Right lobe of liver (tissue), 6 donors: ENCODE data around the gene JAZF1. TPM values are rescaled to one million over a fixed set of nuclear protein-coding genes. Genes with fewer than 3 reads are reported as not detected.

Experiments used
- ATAC-seq, 4 donors: fragments of 200-7000 bp; cut with Tn5 transposase; one replicate each; pipeline ENCODE4 v1.9.1; 2020; ENCODE audit warnings: mild to moderate bottlenecking in 4 of 4, moderate library complexity in 4 of 4
- DNase-seq, 3 donors: peaks; one replicate each; pipeline ENCODE4 v3.0.0-alpha.2; 2020
- H3K27ac ChIP-seq, 3 donors: fragments of 200-600 bp; one replicate each; pipeline ENCODE4 v1.8.0; 2022
- H3K27me3 ChIP-seq, 2 donors: fragments of 200-600 bp; one replicate each; pipeline ENCODE4 v1.8.0; 2022
- H3K36me3 ChIP-seq, 4 donors: fragments of 200-600 bp; sonication (generic) in 1 of 4; one replicate each; pipeline versions ENCODE4 v1.5.1 to v1.8.0; 2017 to 2022; ENCODE audit warnings: control low read depth in 1 of 4
- H3K4me1 ChIP-seq, 4 donors: fragments of 200-600 bp; sonication (generic) in 1 of 4; one replicate each; pipeline versions ENCODE4 v1.5.1 to v1.8.0; 2017 to 2022; ENCODE audit warnings: control low read depth in 1 of 4
- H3K4me3 ChIP-seq, 3 donors: fragments of 200-600 bp; one replicate each; pipeline ENCODE4 v1.8.0; 2022
- H3K9me3 ChIP-seq, 4 donors: fragments of 200-600 bp; sonication (generic) in 1 of 4; one replicate each; pipeline versions ENCODE4 v1.5.1 to v1.8.0; 2017 to 2022; ENCODE audit warnings: control low read depth in 1 of 4
- POLR2A ChIP-seq: fragments of 450-650 bp; IDR thresholded peaks from one replicate; pipeline ENCODE4 v1.6.1; 2017; ENCODE audit warnings: antibody characterized with exemption, mild to moderate bottlenecking
- WGBS: methylation state at CpG from one replicate; pipeline ENCODE4 v1.1.6; 2018; ENCODE audit warnings: low coverage, low lambda C conversion rate; ENCODE audit not compliant: insufficient coverage; ENCODE audit errors: missing lambda C conversion rate; 5-methylcytosine and 5-hydroxymethylcytosine counted together
- intact Hi-C, 2 donors: fragments of 100-400 bp; cut with DNase I; formaldehyde crosslinking; loops; one replicate each; pipeline versions ENCODE4 v1.11.2 to v1.14.1; 2022
- small RNA-seq, 2 experiments: library from RNA; depleted of rRNA; stranded (forward); fragments of <200 nt; gene quantifications; one replicate each; pipeline ENCODE3, GENCODE V24; 2016
- total RNA-seq, 6 experiments: library from RNA; depleted of rRNA in 2 of 6; stranded (reverse); fragments of >200 nt in 2 of 6; fragmentation: NEBNext Ultra II Directional in 3 of 6; extraction: Animal tissue kit (Norgen Biotek cat#: 25700) in 3 of 6; gene quantifications; one replicate each; pipeline versions ENCODE4 v1.1.0 to v1.2.4, GENCODE V29; 2016 to 2023
- TF ChIP-seq, protein P1 (sequence below), 4 donors: fragments of 200-600 bp in 3 of 4; fragments of 450-650 bp in 1 of 4; IDR thresholded peaks; one replicate each; pipeline versions ENCODE4 v1.5.1 to v1.8.0; 2016 to 2022; ENCODE audit warnings: antibody characterized with exemption in 4 of 4, mild to moderate bottlenecking in 2 of 4
- donor health status: DM: no; HTN: yes; CAD: no.
- donor health status: DM: no; HTN: no; CAD: no.
- donor health status: DM: no; HTN: no; CAD: no.
- donor health status: DM: no; HTN: yes; CAD: no.
- donor health status: DM: no; HTN: yes; CAD: no.

The JAZF1 gene
- total RNA-seq, 6 experiments from 2014 or later = 4.8 to 20.9 (median 6.9) TPM

DNA sequence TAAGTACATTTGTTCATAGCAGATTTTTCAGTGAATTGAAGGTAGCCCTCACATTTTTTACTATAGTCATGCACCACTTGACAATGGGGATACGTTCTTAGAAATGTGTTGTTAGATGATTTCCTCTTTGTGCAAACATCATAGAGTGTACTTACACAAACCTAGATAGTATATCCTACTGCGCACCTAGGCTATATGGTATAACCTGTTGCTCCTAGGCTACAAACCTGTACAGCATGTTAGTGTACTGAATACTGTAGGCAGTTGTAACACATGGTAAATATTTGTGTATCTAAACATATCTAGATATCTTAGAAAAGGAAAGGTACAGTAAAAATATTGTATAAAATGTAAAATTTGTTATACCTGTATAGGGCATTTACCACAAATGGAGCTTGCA lies 399.4 kb downstream of the JAZF1 start:
- TF ChIP-seq POLR2A = no peak
- TF ChIP-seq, protein P1, sequence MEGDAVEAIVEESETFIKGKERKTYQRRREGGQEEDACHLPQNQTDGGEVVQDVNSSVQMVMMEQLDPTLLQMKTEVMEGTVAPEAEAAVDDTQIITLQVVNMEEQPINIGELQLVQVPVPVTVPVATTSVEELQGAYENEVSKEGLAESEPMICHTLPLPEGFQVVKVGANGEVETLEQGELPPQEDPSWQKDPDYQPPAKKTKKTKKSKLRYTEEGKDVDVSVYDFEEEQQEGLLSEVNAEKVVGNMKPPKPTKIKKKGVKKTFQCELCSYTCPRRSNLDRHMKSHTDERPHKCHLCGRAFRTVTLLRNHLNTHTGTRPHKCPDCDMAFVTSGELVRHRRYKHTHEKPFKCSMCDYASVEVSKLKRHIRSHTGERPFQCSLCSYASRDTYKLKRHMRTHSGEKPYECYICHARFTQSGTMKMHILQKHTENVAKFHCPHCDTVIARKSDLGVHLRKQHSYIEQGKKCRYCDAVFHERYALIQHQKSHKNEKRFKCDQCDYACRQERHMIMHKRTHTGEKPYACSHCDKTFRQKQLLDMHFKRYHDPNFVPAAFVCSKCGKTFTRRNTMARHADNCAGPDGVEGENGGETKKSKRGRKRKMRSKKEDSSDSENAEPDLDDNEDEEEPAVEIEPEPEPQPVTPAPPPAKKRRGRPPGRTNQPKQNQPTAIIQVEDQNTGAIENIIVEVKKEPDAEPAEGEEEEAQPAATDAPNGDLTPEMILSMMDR (IDR thresholded peaks at IDR 0.05) = no peak
- H3K4me3 ChIP-seq = no peak overlapping the region
- 93% methylated on average over 2 of the region's 2 CpGs for WGBS
- H3K4me1 ChIP-seq = peaks cover 0 to 18% (median 7%) of the 10 kb centered on the region in 4 donors
- DNase-seq (no peak), ATAC-seq (no peak)
- H3K27me3 ChIP-seq = no peaks in the 10 kb centered on the region
- intact Hi-C loops = no loop called here
- H3K36me3 ChIP-seq = peaks cover 0 to 12% (median 5%) of the 10 kb centered on the region in 4 donors
- H3K9me3 ChIP-seq = no peaks in the 10 kb centered on the region
- H3K27ac ChIP-seq = no peak overlapping the region

Small RNAs within 50 kb of the gene (small RNA-seq; reads per million reads assigned to genes)
- 0 reads per million in 2 experiments for gene RNU6-979P

Other genes starting within 250 kb of the JAZF1 start
- gene CREB5, start 231.7 kb upstream of the JAZF1 start, total RNA-seq = 1 to 10 TPM in 4 of 6 experiments, under 1 TPM in 2; 0.48 to 6.3 (median 1.4) TPM